Measurements from ENCODE around the gene QTRT2. TPM values are rescaled to one million over a fixed set of nuclear protein-coding genes. Genes with fewer than 3 reads are reported as not detected.

The QTRT2 gene
- total and polyA plus RNA-seq, 4 donors: 4.3 to 11.3 (median 5.9) TPM

DNA sequence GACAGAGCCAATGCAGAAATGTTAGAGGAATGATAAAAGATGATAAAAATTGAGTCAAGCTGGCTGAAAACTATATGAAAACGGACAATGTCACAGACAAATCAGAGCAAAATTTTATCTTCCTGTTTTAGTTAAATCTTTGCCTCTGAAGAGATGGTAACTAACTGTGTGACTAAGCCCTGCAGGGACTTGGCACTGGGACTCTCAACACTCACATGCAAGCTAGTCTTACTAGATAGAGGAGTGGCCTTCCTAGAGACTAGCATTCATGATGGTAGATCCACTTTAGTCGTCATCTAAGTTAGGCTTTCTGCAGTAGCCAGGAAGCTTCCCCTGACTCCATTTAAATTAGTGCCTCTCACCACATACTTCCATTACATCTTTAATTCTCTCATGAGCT lies 4.3 kb upstream of the QTRT2 start:
- Histone ChIP-seq H3K9ac (ENCODE audit: low read depth in 1 of 2, low read length in 2 of 2) (no peak overlapping the region), H3K4me1 (ENCODE audit: control insufficient read depth in 4 of 4, insufficient read depth in 4 of 4, low read length in 3 of 4) (peaks cover 0 to 10% (median 8%) of the 10 kb centered on the region in 4 donors)

DNA sequence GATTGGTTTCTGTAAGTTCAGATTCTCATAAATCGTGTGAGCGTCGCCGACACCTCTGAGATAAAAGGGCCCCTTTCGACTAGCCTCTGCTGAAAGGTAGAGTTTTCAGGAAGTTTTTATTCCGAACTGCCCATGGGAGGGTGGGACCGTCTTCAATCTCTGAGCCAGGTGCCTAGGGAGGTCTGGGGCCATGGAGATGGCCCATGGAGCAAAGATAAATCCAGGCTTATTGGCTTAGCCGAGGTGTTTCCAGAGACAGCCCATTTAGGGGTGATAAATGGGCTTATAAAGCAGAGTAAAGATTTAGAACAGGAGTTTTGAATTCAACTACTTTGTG lies 442 bp downstream of the QTRT2 start:
- Histone ChIP-seq H3K4me1 (ENCODE audit: control insufficient read depth in 4 of 4, insufficient read depth in 4 of 4, low read length in 3 of 4) (peaks cover 0 to 16% (median 14%) of the 10 kb centered on the region in 4 donors), H3K4me3 (ENCODE audit: low read depth in 1 of 3, low read length in 3 of 3) (peak overlapping the region; percentile 81 to 95 (median 93)), H3K27ac (ENCODE audit: low read depth in 1 of 2, low read length in 2 of 2) (peak overlapping the region; percentile 15 to 77), H3K9ac (ENCODE audit: low read depth in 1 of 2, low read length in 2 of 2) (peak overlapping the region; percentile 39 to 59), H3K36me3 (ENCODE audit: control insufficient read depth in 4 of 4, insufficient read depth in 3 of 4, low read depth in 1 of 4, low read length in 3 of 4) (peaks cover 0 to 5% (median 0%) of the 10 kb centered on the region in 4 donors), H3K9me3 (ENCODE audit: control insufficient read depth in 4 of 4, low read length in 3 of 4) (no peaks in the 10 kb centered on the region), H3K27me3 (ENCODE audit: control insufficient read depth in 4 of 4, insufficient read depth in 4 of 4, low read length in 3 of 4) (no peaks in the 10 kb centered on the region)
- 1% methylated on average over 8 of the region's 8 CpGs for WGBS
- TF ChIP-seq FOXA2 (IDR thresholded peaks at IDR 0.05) (no peak), RAD21 (IDR thresholded peaks at IDR 0.05) (no peak), JUND (IDR thresholded peaks at IDR 0.05) (no peak), GABPA (IDR thresholded peaks at IDR 0.05 in 1 of 2, conservative IDR thresholded peaks at IDR 0.05 in 1 of 2) (no peak)
- TF ChIP-seq, protein P1, sequence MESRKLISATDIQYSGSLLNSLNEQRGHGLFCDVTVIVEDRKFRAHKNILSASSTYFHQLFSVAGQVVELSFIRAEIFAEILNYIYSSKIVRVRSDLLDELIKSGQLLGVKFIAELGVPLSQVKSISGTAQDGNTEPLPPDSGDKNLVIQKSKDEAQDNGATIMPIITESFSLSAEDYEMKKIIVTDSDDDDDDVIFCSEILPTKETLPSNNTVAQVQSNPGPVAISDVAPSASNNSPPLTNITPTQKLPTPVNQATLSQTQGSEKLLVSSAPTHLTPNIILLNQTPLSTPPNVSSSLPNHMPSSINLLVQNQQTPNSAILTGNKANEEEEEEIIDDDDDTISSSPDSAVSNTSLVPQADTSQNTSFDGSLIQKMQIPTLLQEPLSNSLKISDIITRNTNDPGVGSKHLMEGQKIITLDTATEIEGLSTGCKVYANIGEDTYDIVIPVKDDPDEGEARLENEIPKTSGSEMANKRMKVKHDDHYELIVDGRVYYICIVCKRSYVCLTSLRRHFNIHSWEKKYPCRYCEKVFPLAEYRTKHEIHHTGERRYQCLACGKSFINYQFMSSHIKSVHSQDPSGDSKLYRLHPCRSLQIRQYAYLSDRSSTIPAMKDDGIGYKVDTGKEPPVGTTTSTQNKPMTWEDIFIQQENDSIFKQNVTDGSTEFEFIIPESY (IDR thresholded peaks at IDR 0.05): no peak
- TF ChIP-seq, protein P2, sequence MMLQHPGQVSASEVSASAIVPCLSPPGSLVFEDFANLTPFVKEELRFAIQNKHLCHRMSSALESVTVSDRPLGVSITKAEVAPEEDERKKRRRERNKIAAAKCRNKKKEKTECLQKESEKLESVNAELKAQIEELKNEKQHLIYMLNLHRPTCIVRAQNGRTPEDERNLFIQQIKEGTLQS (IDR thresholded peaks at IDR 0.05): no peak
- no peak for DNase-seq (ENCODE audit: low spot score)

More for the DNA sequence above, 4.3 kb upstream of the QTRT2 start:
- H3K27me3 ChIP-seq (ENCODE audit: control insufficient read depth in 4 of 4, insufficient read depth in 4 of 4, low read length in 3 of 4): no peaks in the 10 kb centered on the region
- H3K9me3 ChIP-seq (ENCODE audit: control insufficient read depth in 4 of 4, low read length in 3 of 4): no peaks in the 10 kb centered on the region
- no peak for DNase-seq (ENCODE audit: low spot score)
- 92% methylated on average over 2 of the region's 2 CpGs for WGBS
- H3K36me3 ChIP-seq (ENCODE audit: control insufficient read depth in 4 of 4, insufficient read depth in 3 of 4, low read depth in 1 of 4, low read length in 3 of 4): no peaks in the 10 kb centered on the region
- no peak overlapping the region for H3K4me3 ChIP-seq (ENCODE audit: low read depth in 1 of 3, low read length in 3 of 3)
- TF ChIP-seq, protein P2 (IDR thresholded peaks at IDR 0.05): no peak
- TF ChIP-seq, protein P3, sequence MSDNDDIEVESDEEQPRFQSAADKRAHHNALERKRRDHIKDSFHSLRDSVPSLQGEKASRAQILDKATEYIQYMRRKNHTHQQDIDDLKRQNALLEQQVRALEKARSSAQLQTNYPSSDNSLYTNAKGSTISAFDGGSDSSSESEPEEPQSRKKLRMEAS (IDR thresholded peaks at IDR 0.05): no peak
- no peak for TF ChIP-seq FOXA1 (IDR thresholded peaks at IDR 0.05)
- TF ChIP-seq TAF1 (conservative IDR thresholded peaks at IDR 0.05): no peak
- TF ChIP-seq JUND (IDR thresholded peaks at IDR 0.05): no peak
- no peak for TF ChIP-seq RXRA (IDR thresholded peaks at IDR 0.05)
- no peak for TF ChIP-seq NR2F2 (IDR thresholded peaks at IDR 0.05)
- TF ChIP-seq SP1 (IDR thresholded peaks at IDR 0.05): no peak
- TF ChIP-seq, protein P4, sequence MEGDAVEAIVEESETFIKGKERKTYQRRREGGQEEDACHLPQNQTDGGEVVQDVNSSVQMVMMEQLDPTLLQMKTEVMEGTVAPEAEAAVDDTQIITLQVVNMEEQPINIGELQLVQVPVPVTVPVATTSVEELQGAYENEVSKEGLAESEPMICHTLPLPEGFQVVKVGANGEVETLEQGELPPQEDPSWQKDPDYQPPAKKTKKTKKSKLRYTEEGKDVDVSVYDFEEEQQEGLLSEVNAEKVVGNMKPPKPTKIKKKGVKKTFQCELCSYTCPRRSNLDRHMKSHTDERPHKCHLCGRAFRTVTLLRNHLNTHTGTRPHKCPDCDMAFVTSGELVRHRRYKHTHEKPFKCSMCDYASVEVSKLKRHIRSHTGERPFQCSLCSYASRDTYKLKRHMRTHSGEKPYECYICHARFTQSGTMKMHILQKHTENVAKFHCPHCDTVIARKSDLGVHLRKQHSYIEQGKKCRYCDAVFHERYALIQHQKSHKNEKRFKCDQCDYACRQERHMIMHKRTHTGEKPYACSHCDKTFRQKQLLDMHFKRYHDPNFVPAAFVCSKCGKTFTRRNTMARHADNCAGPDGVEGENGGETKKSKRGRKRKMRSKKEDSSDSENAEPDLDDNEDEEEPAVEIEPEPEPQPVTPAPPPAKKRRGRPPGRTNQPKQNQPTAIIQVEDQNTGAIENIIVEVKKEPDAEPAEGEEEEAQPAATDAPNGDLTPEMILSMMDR (IDR thresholded peaks at IDR 0.05; ENCODE audit: low read depth, low read length, missing input control): no peak
- TF ChIP-seq GABPA (IDR thresholded peaks at IDR 0.05 in 1 of 2, conservative IDR thresholded peaks at IDR 0.05 in 1 of 2): no peak
- TF ChIP-seq FOXA2 (IDR thresholded peaks at IDR 0.05): no peak
- no peak for TF ChIP-seq HNF4A (conservative IDR thresholded peaks at IDR 0.05)
- TF ChIP-seq, protein P5, sequence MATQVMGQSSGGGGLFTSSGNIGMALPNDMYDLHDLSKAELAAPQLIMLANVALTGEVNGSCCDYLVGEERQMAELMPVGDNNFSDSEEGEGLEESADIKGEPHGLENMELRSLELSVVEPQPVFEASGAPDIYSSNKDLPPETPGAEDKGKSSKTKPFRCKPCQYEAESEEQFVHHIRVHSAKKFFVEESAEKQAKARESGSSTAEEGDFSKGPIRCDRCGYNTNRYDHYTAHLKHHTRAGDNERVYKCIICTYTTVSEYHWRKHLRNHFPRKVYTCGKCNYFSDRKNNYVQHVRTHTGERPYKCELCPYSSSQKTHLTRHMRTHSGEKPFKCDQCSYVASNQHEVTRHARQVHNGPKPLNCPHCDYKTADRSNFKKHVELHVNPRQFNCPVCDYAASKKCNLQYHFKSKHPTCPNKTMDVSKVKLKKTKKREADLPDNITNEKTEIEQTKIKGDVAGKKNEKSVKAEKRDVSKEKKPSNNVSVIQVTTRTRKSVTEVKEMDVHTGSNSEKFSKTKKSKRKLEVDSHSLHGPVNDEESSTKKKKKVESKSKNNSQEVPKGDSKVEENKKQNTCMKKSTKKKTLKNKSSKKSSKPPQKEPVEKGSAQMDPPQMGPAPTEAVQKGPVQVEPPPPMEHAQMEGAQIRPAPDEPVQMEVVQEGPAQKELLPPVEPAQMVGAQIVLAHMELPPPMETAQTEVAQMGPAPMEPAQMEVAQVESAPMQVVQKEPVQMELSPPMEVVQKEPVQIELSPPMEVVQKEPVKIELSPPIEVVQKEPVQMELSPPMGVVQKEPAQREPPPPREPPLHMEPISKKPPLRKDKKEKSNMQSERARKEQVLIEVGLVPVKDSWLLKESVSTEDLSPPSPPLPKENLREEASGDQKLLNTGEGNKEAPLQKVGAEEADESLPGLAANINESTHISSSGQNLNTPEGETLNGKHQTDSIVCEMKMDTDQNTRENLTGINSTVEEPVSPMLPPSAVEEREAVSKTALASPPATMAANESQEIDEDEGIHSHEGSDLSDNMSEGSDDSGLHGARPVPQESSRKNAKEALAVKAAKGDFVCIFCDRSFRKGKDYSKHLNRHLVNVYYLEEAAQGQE (IDR thresholded peaks at IDR 0.05): no peak
- TF ChIP-seq, protein P1 (IDR thresholded peaks at IDR 0.05): no peak
- TF ChIP-seq RAD21 (IDR thresholded peaks at IDR 0.05): no peak
- TF ChIP-seq HNF4G (IDR thresholded peaks at IDR 0.05): no peak
- TF ChIP-seq EGR1 (IDR thresholded peaks at IDR 0.05; ENCODE audit: low read depth in 2 of 2): no peak
- H3K27ac ChIP-seq (ENCODE audit: low read depth in 1 of 2, low read length in 2 of 2): no peak overlapping the region
